Measurements from ENCODE around the gene GPR149.

DNA sequence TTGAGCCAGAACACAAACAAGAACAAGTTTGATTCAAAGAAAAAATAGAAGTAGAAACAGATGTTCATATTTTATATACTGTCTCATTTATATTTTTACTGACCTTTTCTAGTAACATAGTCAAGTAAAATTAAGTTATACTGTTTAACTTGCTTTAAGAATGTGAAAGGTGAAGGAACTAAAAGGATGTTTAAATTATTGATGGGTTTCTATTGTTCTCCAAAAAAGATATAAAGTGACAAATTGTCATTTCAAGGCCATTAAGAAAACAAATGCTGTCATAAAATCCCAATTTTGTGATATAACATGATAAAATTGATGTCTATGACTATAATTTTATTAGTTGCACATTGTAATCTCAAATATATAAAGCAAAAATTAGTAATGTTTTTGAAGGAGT, 7.3 kb downstream of the GPR149 start:
- TF ChIP-seq POLR2A (IDR thresholded peaks at IDR 0.05; ENCODE audit: low read depth, low read length) (no peak), TAF1 (IDR thresholded peaks at IDR 0.05; ENCODE audit: borderline replicate concordance, low read depth, low read length) (no peak), POLR2AphosphoS5 (IDR thresholded peaks at IDR 0.05; ENCODE audit: low read depth, low read length) (no peak)

All from GM12892 (cell line).